ENCODE results near the gene LONRF2.

LONRF2 gene

GRCh38 chr2:100230754-100231153 lies 91.5 kb downstream of the LONRF2 start:
- DNase-seq: no peak

- DNase-seq: no peak
Measured at GRCh38 chr2:100228967-100229366, 93.3 kb downstream of the LONRF2 start.

GRCh38 chr2:100228415-100228814 lies 93.9 kb downstream of the LONRF2 start:
- DNase-seq: no peak

GRCh38 chr2:100224988-100225710 lies 97.2 kb downstream of the LONRF2 start:
- DNase-seq: no peak

GRCh38 chr2:100223502-100223901 lies 98.8 kb downstream of the LONRF2 start:
- DNase-seq: no peak
